HuH-7.5 (cell line): ENCODE data around the gene SGK1.
"Not testable (repeated sequence)": the region's sequence is repeated elsewhere in the genome, so short reads cannot be mapped to it uniquely, and the experiment has no call there.

Experiments
- DNase-seq: peaks from one replicate; pipeline ENCODE4 v3.0.0; 2011; ENCODE audit warnings: low spot score

SGK1 gene

DNA sequence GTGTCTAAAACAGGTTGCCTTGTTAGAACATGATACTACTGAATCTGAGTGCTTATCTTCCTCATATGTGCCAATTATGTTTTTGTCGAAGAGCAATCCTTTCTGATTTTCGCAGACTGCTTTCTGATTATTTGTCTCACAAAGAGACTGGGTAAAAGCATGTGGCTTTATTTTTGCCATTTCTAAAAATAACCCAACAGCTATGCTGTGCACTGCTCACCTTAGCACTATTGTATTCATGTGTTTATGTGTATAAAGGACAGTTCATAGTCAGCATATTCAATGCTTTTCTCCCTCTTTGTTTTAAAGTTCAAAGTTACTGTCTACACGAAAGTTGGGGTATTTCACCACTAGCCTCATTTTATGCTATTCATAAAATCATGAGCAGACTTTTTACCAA is 127.0 kb downstream of the SGK1 start:
- no peak for DNase-seq

- DNase-seq, result no peak
These were observed 130.2 kb downstream of the SGK1 start for GRCh38 chr6:134187751-134188150.

DNA sequence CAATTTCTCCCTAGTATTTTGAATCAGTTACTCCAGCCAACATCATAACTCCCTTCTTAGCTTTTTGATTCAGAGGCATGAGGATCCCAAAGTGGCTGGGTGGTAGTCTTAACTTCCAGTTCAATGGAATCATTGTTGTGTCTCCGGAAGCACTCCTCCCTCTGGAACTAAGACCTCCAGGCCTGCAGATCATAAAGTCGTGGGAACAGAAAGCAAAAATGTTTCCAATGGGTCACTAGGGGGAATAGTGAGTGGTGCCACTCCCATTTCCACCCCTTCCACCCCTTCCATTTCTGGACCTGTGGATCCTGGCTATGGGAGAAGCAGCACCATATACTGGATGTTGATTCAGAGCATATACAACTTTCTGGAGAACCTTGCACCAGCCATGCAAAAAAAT is 130.8 kb downstream of the SGK1 start:
- DNase-seq, result no peak

DNA sequence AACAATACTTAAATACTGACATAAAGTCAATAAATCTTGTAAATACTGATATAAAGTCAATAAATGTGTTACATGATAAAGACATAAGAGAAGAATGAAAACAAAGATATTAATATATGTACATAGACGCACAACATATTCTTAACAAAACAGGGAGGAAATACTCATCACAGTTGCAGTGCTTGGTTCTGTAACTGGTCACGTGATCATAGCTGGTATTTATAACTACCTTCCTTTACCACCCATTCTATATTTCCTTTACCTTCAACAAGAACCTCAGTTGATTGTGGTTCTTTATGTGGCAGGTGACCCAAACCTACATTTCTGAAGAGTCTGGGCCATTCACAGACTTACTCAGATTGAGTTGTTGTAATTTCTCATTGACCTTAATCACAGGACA is 131.6 kb downstream of the SGK1 start:
- DNase-seq, result no peak

DNA sequence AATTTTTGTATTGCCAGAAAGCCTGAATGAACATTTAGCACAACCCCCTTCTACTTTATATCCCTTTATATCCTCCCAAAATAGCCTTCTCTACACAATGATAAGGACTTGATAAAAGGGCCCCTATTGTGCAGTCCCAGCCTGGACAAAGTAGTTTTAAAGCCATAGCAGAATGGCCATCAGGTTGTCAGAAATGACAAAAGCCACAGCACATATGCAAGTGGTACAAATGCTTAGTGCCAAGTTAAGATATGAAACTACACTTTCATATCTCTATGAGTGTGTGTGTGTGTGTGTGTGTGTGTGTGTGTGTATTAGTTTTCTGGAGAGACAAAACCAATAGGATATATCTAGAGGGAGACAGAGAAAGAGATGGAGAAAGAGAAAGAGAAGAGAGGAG is 132.6 kb downstream of the SGK1 start:
- DNase-seq, result no peak

- DNase-seq, result no peak
These were observed 134.1 kb downstream of the SGK1 start for GRCh38 chr6:134183844-134184243.

GRCh38 chr6:134182528-134182927 is 135.4 kb downstream of the SGK1 start:
- DNase-seq, result no peak

DNA sequence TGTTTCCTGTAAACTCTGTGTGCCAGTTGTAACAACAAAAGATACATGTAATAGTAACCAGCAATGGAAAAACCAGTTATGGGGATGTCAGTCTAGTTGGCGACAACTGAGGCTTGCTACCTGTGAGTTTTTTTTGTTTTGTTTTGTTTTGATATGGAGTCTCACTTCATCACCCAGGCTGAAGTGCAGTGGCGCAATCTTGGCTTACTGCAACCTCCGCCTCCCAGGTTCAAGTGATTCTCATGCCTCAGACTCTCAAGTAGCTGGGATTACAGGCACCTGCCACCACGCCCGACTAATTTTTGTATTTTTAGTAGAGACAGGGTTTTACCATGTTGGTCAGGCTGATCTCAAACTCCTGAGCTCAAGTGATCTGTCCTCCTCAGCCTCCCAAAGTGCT is 136.2 kb downstream of the SGK1 start:
- DNase-seq, result not testable (repeated sequence)

DNA sequence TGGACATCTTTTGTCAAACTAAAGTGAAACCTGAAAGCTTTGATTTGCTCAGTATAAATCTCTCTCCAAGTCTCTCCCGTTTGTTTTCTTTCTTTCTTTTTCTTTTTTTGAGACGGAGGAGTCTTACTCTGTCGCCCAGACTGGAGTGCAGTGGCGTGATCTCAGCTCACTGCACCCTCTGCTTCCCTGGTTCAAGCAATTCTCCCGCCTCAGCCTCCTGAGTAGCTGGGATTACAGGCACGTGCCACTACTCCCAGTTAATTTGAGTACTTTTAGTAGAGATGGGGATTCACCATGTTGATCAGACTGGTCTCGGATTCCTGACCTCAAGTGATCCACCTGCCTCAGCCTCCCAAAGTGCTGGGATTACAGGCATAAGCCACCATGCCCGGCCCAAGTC is 136.7 kb downstream of the SGK1 start:
- DNase-seq, result not testable (repeated sequence)

GRCh38 chr6:134180540-134180939 is 137.4 kb downstream of the SGK1 start:
- not testable (repeated sequence) for DNase-seq

GRCh38 chr6:134178161-134179044 is 139.5 kb downstream of the SGK1 start:
- peak; percentile 50 for DNase-seq

GRCh38 chr6:134177753-134178160 is 140.2 kb downstream of the SGK1 start:
- no peak for DNase-seq

DNA sequence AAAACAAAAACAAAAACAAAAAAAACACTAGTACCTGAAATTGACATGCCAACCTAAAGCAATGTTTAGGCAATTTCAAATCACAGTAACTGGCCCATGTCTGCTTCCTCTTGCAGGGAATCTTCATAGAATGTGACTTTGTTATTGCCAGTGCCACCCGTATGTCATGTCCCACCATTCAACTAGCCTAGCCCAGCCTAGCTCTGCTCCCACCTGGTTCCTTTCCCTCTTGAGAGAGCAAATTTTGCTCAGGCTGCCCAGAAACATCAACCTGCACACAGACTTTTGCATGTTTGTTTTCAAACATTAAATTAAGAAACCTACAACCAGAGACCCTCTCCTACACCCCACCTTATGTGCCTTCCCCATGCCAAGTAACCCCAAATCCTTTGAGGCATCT is 140.7 kb downstream of the SGK1 start:
- DNase-seq, result no peak

GRCh38 chr6:134176264-134176975 is 141.5 kb downstream of the SGK1 start:
- DNase-seq, result peak; percentile 35

GRCh38 chr6:134175532-134176263 is 142.2 kb downstream of the SGK1 start:
- peak; percentile 43 for DNase-seq

DNA sequence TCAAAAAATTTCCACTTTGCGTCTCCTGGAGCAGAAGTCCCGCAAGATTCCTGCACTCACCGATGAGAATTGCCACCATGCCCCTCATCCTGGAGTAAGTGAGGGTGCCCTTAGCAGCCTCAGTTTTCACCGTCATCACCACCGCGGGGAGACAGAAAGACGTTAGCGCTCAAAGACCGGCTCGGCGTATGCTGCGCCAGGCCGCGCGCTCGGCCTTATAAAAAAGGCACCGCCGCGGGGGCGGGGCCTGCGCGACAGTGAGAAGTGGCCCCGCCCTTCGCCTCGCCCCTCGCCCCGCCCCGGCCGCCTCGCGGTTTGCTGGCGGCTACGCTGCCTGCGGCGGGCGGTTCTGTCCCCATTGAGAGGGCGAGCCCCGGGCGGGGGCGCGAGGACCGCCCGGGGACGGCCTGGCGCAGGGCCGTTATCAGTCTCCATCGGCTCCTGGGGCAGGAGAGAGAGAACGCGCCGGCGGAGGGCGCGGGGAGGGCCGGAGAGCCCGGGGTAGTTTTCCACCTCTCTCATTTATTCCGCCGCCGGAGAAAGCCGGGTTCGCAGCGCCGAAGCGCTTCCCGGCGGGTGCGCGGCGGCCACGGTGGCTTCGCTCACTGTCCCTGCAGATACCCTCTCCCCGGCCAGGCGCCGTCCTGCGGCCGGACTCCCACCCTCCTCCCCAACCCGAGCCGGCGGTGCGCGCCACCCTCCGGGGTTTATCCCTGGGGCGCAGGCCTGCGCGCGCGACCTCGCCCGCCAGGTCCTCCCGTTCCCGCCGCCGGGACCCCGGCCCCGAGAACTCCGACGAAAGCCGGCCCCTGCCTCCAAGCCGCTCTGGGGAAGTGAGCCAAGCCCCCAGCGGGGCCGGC is 143.0 kb downstream of the SGK1 start:
- peak; percentile 79 for DNase-seq

DNA sequence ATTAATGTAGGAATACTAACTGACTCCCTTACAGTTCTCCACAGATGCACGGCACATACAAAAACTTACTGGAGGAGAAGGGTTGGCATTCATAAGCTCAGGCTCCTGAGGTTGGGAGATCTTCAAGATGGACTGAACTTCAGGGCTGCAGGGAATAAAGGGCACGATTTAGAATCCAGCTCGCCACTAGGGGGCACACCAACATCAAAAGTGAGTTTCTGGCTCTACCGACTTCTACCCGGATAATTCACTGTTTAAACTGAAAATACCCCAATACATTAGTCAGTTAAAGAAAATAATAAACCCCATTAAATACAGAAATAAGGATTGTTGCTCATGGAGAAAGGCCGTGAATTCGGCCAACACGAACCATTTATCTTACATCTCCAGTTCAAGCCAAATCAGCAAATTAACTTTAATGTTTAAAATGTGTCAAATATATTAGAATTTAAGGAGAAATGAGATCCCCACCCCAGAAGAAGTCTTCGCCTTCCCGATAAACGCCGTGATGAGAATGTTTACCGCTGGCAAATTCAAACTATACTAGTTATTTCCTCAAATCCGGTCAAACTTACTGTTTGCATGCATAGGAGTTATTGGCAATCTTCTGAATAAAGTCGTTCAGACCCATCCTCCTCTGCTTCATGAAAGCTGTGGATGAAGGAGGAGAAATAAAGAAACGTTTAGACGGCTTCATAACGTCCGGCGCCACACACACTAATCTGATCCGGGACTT is 143.8 kb downstream of the SGK1 start:
- peak; percentile 59 for DNase-seq

DNA sequence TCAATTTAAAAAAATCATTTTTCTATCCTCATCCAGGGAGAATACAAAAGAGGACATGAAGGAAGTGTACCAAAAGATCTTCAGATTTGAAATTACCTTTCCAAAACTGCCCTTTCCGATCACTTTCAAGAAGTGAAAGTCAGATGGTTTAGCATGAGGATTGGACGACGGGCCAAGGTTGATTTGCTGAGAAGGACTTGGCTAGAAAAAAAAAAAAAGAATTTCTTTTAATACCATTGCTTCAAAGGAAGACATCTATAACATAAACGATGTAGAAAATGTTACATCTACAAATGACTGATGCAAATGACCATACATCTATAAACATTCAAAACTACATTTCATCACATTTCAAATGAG is 144.6 kb downstream of the SGK1 start:
- no peak for DNase-seq

DNA sequence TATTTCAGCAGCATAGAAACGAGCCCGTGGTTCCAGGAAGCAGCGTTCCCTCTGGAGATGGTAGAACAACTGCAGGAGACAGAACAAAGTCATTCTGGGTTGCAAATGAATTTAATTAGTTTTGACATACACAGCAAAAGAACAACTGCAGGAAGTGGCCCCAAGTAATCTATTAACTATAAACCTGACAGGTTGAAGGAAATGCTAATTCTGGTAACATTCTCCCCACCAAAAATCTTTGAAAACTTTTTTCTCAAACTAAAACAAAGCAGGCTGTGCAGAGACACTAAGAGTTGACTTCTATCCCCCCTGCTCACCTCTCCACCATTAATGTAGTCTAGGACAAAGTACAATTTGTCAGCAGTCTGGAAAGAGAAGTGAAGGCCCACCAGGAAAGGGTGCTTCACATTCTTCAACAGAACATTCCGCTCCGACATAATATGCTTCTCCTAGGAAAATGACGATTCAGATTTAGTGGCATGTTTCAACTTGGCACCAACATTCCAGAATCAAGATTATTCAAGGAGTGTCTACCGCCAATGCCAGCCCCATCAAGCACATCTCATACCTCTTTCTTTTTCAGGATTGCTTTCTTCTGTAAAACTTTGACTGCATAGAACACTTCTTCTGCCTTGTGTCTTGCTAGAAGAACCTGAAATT is 145.1 kb downstream of the SGK1 start:
- no peak for DNase-seq

DNA sequence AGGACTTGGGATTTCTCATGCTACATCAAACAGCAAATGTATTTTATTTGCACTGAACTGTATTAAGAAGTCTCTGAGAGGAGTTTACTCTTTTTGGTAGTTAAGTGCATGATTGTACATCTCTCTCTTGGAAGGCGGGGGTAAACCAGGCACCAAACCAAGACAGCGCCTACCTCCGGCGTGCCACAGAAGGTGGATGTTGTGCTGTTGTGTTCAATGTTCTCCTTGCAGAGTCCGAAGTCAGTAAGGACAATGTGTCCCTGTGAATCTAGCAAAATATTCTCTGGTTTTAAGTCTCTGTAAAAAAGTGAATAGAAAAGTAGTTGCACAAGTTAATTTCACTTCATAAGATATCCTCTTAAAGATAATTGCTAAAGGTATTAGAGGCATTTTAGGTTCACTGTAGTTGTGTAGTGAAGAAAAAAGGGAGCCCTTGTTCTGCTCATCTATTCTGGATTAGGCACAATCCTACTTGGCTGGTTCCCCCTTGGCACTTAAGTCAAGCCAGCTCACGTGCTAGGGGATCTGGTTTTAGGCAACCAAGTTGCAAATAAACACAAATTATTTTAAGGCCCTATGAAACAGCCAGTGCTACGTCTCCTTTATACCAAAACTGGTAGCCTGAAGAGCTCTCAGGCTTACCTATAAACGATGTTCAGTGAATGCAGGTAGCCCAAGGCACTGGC is 145.7 kb downstream of the SGK1 start:
- DNase-seq, result no peak
